PC-9 (cell line): Measurements from ENCODE around the gene CEP20. TPM values are rescaled to one million over a fixed set of nuclear protein-coding genes. Genes with fewer than 3 reads are reported as not detected.

Source experiments
- BruUV-seq: library from RNA; stranded (reverse); fragments of 400-500 nt; replicated peaks from 2 replicates; lab custom pipeline; 2021; lab: Mats Ljungman, UMichigan
- CTCF ChIA-PET: fragments of 300-600 bp; sonication (Branson Sonifier 250); formaldehyde crosslinking; loops from one replicate; lab custom pipeline; 2022; ENCODE audit warnings: antibody characterized with exemption; lab: Charles Lee
- POLR2A ChIA-PET: fragments of 300-600 bp; sonication (Branson Sonifier 250); formaldehyde crosslinking; loops from one replicate; lab custom pipeline; 2022; ENCODE audit warnings: antibody characterized with exemption; ENCODE audit not compliant: unreplicated experiment; lab: Charles Lee
- DNase-seq, 2 experiments: peaks; one replicate each; pipeline versions ENCODE4 v3.0.0 to v3.0.0-alpha.2; 2015 to 2022; ENCODE audit warnings: mixed read lengths in 1 of 2
- H2AFZ ChIP-seq: fragments of 200-600 bp; sonication (generic); 2 replicates; pipeline ENCODE4 v1.8.1; 2017; ENCODE audit warnings: antibody characterized with exemption
- H3F3A ChIP-seq: fragments of 200-600 bp; sonication (generic); 2 replicates; pipeline ENCODE4 v1.8.1; 2017; ENCODE audit warnings: antibody characterized with exemption, mild to moderate bottlenecking, low read depth; ENCODE audit not compliant: insufficient read depth
- H3K27ac ChIP-seq: fragments of 200-600 bp; sonication (generic); 2 replicates; pipeline ENCODE4 v1.6.1; 2016; ENCODE audit warnings: mixed run types
- H3K27me3 ChIP-seq: fragments of 200-600 bp; sonication (generic); 2 replicates; pipeline ENCODE4 v1.6.1; 2016; ENCODE audit warnings: low read depth, mixed run types; ENCODE audit not compliant: insufficient read depth
- H3K36me3 ChIP-seq: fragments of 200-600 bp; sonication (generic); 2 replicates; pipeline ENCODE4 v1.6.1; 2016; ENCODE audit warnings: low read depth, mixed run types
- H3K4me1 ChIP-seq: fragments of 200-600 bp; sonication (generic); replicated peaks from 2 replicates; pipeline ENCODE4 v1.6.1; 2016; ENCODE audit warnings: mixed run types; ENCODE audit not compliant: insufficient read depth
- H3K4me2 ChIP-seq: fragments of 200-600 bp; sonication (generic); 2 replicates; pipeline ENCODE4 v1.6.1; 2017; ENCODE audit warnings: mixed run types
- H3K4me3 ChIP-seq: fragments of 200-600 bp; sonication (generic); 2 replicates; pipeline ENCODE4 v1.6.1; 2016; ENCODE audit warnings: mixed run types
- H3K79me2 ChIP-seq: fragments of 200-600 bp; sonication (generic); 2 replicates; pipeline ENCODE4 v1.6.1; 2017; ENCODE audit warnings: low read depth, mixed run types
- H3K9me2 ChIP-seq: fragments of 200-600 bp; sonication (generic); 2 replicates; pipeline ENCODE4 v1.8.1; 2017; ENCODE audit warnings: mild to moderate bottlenecking; ENCODE audit not compliant: insufficient read depth
- H3K9me3 ChIP-seq: fragments of 200-600 bp; sonication (generic); 2 replicates; pipeline ENCODE4 v1.8.1; 2016; ENCODE audit warnings: low read depth; ENCODE audit not compliant: insufficient read depth
- H4K20me1 ChIP-seq: fragments of 200-600 bp; sonication (generic); 2 replicates; pipeline ENCODE4 v1.8.1; 2017; ENCODE audit not compliant: insufficient read depth
- EZH2 ChIP-seq: fragments of 200-600 bp; sonication (generic); IDR thresholded peaks from 2 replicates; pipeline ENCODE4 v1.8.0; 2017; ENCODE audit warnings: antibody characterized with exemption, low read depth
- intact Hi-C: fragments of 100-400 bp; cut with micrococcal nuclease; formaldehyde crosslinking; loops from one replicate; pipeline ENCODE4 v1.10.0; 2022; ENCODE audit not compliant: unreplicated experiment
- total RNA-seq: library from RNA; stranded (reverse); gene quantifications from 2 replicates; pipeline ENCODE4 v1.2.3, GENCODE V29; 2021
- TF ChIP-seq, protein P1 (sequence below): fragments of 200-600 bp; sonication (generic); conservative IDR thresholded peaks from 2 replicates; pipeline ENCODE4 v1.6.1; 2017; ENCODE audit warnings: mixed run types, antibody characterized with exemption, mild to moderate bottlenecking, moderate library complexity

Gene CEP20
- total RNA-seq, 1 experiment from 2014 or later: 125 TPM

GRCh38 chr16:15897121-15897780 is 8.8 kb upstream of the CEP20 start:
- Histone ChIP-seq H3K27ac (peak overlapping the region; percentile 89), H3K9me2 (no peaks in the 10 kb centered on the region), H3K4me2 (peak overlapping the region; percentile 71), H3K27me3 (no peaks in the 10 kb centered on the region), H3K36me3 (no peaks in the 10 kb centered on the region), H3K4me1 (peaks cover 51% of the 10 kb centered on the region), H2AFZ (peak overlapping the region; percentile 58; the same call in 1 of the 2 replicates), H3K4me3 (peak overlapping the region; percentile 10; the same call in 1 of the 2 replicates), H3K79me2 (no peaks in the 10 kb centered on the region), H3K9me3 (no peaks in the 10 kb centered on the region), H3F3A (peaks cover 35% of the 10 kb centered on the region), H4K20me1 (no peaks in the 10 kb centered on the region)
- POLR2A ChIA-PET: interaction anchor here (0.6 to 1.0 kb wide), 2 partner anchors 9 to 50 kb away, joined by 5 to 8 read pairs; partner anchors contain the start of gene CEP20
- DNase-seq: no peak
- intact Hi-C loops: loop anchor here (5.0 kb wide), 1 partner anchor 50 kb away; the partner anchor contains the start of gene ABCC1
- TF ChIP-seq, protein P1, sequence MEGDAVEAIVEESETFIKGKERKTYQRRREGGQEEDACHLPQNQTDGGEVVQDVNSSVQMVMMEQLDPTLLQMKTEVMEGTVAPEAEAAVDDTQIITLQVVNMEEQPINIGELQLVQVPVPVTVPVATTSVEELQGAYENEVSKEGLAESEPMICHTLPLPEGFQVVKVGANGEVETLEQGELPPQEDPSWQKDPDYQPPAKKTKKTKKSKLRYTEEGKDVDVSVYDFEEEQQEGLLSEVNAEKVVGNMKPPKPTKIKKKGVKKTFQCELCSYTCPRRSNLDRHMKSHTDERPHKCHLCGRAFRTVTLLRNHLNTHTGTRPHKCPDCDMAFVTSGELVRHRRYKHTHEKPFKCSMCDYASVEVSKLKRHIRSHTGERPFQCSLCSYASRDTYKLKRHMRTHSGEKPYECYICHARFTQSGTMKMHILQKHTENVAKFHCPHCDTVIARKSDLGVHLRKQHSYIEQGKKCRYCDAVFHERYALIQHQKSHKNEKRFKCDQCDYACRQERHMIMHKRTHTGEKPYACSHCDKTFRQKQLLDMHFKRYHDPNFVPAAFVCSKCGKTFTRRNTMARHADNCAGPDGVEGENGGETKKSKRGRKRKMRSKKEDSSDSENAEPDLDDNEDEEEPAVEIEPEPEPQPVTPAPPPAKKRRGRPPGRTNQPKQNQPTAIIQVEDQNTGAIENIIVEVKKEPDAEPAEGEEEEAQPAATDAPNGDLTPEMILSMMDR: no peak
- TF ChIP-seq EZH2: no peak
- CTCF ChIA-PET: interaction anchor here (0.6 kb wide), 1 partner anchor 144 kb away, joined by 3 read pairs; no protein-coding TSS in a partner anchor
- BruUV-seq: no TSS peak

DNA sequence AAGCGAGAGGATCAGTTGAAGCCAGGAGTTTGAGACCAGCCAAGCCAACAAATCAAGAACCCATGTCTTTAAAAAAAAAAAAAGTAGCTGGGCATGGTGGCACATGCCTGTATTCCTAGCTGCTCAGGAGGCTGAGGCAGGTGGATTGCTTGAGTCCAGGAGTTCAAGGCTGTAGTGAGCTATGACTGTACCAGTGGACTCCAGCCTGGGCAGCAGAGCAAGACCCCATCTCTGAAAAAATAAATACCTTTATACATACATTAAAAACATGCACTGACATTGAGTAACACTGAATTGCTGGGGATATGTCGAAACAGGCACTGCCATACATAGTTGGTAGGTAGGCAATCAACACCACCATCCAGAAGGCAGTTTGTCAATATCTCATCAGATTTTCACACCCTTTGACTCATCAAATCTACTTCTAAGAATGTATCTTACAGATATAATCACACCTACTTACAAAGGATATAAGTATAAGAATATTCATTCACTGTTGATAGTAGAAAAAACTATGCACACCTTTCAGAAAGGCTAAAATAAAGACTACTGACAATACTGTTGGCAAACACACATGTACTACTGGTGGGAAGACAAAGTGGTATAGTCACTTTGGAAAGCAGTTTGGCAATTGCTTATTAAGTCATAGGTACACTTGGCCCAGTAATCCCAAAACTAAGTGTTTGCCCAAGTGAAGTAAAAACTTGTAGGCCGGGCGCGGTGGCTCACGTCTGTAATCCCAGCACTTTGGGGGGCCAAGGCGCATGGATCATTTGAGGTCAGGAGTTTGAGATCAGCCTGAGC is 6.4 kb upstream of the CEP20 start:
- peak overlapping the region; percentile 36 for H3K27ac ChIP-seq

GRCh38 chr16:15891508-15891907 is 3.1 kb upstream of the CEP20 start:
- Histone ChIP-seq H4K20me1 (no peaks in the 10 kb centered on the region), H3K4me1 (peaks cover 24% of the 10 kb centered on the region), H3F3A (peaks cover 4% of the 10 kb centered on the region; the same call in 1 of the 2 replicates), H3K4me3 (no peak overlapping the region), H3K27me3 (no peaks in the 10 kb centered on the region), H3K9me2 (no peaks in the 10 kb centered on the region), H2AFZ (no peak overlapping the region), H3K27ac (no peak overlapping the region), H3K36me3 (no peaks in the 10 kb centered on the region; the same call in 1 of the 2 replicates), H3K79me2 (peaks cover 18% of the 10 kb centered on the region), H3K4me2 (no peak overlapping the region), H3K9me3 (no peaks in the 10 kb centered on the region)
- POLR2A ChIA-PET: no interaction called here
- intact Hi-C loops: no loop called here
- no peak for TF ChIP-seq EZH2
- TF ChIP-seq, protein P1: no peak
- DNase-seq: no peak
- BruUV-seq: no TSS peak
- CTCF ChIA-PET: no interaction called here

More for the DNA sequence above, 6.4 kb upstream of the CEP20 start:
- POLR2A ChIA-PET: interaction anchor here (0.9 kb wide), 1 partner anchor 127 kb away, joined by 11 read pairs; no protein-coding TSS in a partner anchor
- Histone ChIP-seq H3K27me3 (no peaks in the 10 kb centered on the region), H2AFZ (no peak overlapping the region), H3F3A (peaks cover 19% of the 10 kb centered on the region), H3K4me3 (no peak overlapping the region), H3K9me3 (no peaks in the 10 kb centered on the region), H3K4me1 (peaks cover 32% of the 10 kb centered on the region), H3K4me2 (no peak overlapping the region), H3K79me2 (no peaks in the 10 kb centered on the region), H3K9me2 (no peaks in the 10 kb centered on the region), H4K20me1 (no peaks in the 10 kb centered on the region), H3K36me3 (no peaks in the 10 kb centered on the region)
- CTCF ChIA-PET: no interaction called here
- TF ChIP-seq, protein P1: no peak
- no peak for TF ChIP-seq EZH2
- intact Hi-C loops: loop anchor here (5.0 kb wide), 1 partner anchor 53 kb away; the partner anchor contains the start of gene ABCC1
- no TSS peak for BruUV-seq
- DNase-seq: peak in 1 of 2 experiments; percentile 72
